ENCODE data around the gene KBTBD4. TPM values are rescaled to one million over a fixed set of nuclear protein-coding genes. Genes with fewer than 3 reads are reported as not detected.
A peak's percentile ranks its signal among the peaks of the same experiment; 100 is the strongest.

KBTBD4 gene
- total RNA-seq: 22.7 and 32.9 TPM in 2 replicates

DNA sequence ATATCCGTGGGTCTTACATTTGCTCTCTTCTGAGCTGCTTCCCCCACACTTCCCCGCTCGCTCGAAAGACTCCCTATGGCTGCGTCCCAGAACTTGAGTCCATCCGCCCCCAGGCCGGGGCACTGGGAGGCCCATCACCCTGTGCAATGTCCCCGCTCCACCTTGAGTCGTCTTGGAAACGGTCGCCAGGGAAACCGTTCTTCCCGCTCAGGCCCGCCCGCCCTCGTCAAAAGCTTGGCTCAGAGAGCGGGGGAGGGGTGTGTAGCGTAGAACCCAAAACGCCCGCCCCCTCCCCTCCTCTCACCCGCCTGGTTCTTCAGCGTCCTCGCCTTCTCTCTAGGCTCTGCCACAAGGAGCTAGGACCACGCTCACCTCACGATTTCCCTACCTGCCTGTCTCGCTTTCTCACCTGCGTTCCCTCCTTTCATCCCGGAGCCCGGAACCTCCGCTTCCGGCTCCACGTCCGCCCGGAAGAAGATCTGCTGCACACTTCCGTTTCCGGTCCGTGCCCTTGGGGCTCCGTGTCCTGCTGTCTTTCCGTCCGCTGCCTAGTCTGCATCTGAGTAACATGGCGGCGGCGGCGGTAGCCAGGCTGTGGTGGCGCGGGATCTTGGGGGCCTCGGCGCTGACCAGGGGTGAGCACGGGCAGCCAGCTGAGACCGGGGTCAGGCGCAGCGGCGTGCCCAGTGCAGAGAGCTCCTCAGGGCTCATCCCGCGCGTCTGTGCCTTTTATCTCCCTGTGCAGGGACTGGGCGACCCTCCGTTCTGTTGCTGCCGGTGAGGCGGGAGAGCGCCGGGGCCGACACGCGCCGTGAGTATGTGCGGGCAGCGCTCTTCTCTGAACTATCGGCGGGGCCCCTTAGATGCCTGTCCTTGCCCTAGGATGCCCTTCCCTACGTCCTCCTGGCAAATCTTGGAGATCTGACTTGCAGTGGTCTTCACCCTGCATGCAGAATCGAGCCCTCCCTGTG lies at the start of gene KBTBD4, which contains the start of gene NDUFS3:
Gene KBTBD4 (minus strand): TSS at position 447 of the 971 bp plus-strand sequence. CDS start 19 bp downstream, at position 428.
Gene NDUFS3 (plus strand): TSS at position 551 of the 971 bp plus-strand sequence. CDS start 18 bp downstream, at position 569.
- peak; percentile 89 to 90 for DNase-seq (ENCODE audit: low read depth in 2 of 2)

DNA sequence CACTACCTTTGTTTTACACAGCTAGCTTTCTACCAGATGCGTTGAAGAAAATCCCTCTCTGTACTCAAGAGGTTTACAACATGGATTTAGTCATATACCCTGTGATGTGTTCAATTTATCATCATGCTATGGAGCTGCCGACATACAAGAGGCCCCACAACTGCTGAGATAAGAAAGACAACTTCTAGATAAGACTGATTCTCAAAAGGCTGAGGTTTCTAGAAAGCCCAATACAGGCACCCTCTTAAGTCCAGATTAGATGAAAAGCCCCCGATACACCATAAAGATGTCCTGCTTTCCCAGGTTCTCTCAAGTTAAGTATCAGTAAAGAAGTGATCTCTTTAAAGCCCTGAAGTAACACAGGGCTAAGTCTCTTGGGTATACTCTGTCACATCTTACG lies 49.3 kb upstream of the KBTBD4 start:
- DNase-seq (ENCODE audit: low read depth in 2 of 2): no peak

DNA sequence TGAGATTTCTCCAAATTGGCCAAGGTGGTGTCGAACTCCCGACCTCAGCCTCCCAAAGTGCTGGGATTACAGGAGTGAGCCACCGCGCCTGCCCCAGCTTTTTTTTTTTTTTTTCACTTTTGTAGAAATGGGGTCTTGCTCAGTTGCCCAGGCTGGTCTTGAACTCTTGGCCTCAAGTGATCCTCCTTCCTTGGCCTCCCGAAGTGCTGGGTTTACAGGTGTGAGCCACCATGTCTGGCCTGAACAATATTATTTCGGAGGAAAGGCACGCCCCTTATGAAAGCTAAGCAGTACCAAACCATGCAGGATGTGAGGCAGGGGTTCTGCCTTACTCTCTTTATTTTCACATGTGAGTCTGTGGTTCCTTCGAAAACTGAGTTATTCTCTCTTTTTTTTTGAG lies 47.5 kb upstream of the KBTBD4 start:
- no peak for DNase-seq (ENCODE audit: low read depth in 2 of 2)

DNA sequence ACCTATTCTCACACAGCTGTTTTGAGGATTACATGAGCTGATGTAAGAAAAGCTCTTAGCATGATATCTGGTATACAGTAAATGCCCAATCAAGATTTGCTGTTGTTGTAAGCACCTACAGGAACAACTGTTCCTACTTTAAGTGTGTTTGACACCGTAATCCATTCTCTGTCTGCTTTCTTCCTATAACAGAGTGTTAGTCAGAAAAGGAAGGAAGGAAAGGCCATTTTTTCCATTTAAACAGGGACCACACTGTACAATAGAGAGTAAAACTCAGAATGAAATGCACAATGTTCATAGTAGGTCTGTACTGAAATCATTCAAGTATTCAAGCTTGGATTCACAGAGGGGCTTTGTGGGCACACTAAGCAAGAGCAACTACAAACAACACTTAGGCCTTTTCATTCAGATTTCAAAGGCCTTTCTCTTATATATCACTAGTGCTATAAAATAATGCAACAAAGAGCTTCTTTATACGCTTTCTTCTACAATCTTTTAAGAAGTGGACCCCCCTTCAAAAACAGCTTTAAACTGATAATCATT lies 42.1 kb upstream of the KBTBD4 start:
- DNase-seq (ENCODE audit: low read depth in 2 of 2): peak; percentile 31 to 61

DNA sequence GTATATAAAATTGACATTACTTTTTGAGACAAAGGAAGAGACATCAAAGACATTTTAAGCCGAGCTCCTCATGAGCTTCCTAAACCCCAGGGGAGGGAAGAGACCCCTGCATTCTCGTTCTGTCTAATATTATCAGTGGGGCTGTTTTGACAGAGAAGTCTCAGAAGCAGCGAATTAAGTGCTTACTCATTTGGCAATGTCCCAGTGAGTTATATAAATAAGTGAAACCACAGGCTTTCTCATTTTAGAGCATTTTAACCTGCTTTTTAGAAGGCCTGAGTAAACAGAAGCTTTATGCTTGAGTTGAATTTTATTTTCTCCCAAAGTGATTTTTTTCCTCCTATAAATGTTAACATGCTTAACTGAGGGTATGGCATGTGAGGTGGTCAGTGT lies 38.6 kb upstream of the KBTBD4 start:
- peak in 1 of 2 donors; percentile 40 for DNase-seq (ENCODE audit: low read depth in 2 of 2)

DNA sequence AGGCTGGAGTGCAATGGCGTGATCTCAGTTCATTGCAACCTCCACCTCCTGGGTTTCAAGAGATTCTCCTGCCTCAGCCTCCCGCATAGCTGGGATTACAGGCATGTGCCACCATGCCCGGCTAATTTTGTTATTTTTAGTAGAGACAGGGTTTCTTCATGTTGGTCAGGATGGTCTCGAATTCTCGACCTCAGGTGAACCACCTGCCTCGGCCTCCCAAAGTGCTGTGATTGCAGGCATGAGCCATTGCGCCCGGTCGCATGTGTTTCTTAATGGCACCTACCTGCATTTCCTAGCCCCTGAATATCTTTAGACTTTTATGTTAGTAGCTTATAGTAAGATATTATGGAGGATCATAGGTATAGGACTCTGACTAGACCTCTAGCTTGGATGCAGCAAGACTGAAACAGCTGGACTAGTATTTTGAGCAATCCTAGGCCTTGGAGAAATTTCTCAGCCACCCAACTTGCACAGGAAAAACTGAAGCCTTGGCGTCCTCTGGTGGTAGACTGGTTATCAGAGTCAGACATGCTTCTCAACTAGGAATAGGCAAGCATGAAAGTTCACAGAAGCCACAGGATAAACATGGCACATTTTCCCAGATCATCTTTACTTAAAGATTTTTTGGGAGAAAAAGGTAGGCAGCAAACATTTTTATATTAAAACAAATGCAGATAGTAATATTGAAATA lies 38.1 kb upstream of the KBTBD4 start:
- peak; percentile 74 to 80 for DNase-seq (ENCODE audit: low read depth in 2 of 2)

DNA sequence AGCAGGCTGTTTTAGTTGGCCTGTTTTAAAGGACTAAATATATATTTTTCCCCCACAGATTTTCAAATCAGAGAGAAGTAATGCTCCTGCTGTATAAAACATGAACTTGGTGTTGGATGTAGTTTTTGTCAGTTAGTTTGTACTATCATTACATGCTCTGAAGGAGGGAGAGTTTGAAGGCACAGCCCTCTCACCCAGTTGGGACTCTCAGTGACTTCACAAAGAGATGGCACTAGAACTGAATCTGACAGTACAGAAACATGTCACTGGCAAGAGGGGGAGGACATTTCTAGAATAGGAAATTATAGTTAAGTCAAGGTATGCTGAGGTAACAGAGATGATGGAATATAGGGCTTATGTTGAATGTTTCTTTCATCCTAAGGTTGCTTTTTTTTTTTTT lies 36.5 kb upstream of the KBTBD4 start:
- no peak for DNase-seq (ENCODE audit: low read depth in 2 of 2)

DNA sequence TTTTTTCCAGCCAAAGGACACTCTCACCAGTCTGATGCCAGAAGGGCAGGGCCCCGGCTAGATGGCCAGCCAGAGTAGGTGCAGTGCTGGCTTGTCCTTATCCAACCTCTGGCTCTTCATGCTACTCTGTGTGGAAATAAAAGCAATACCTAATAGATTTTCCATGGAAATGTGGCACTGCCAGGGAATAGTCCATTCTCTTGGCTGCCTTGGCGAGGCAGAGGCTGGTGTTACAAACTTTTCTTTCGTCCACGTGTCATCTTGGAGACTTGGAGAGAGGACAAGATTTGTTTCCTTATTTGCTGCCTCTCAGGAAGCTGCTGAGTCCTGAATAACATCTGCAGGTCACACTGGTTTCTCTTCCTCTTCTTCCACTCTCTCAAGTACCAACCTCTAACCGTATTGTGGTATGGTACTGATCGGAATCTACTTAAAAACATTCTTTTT lies 32.6 kb upstream of the KBTBD4 start:
- DNase-seq (ENCODE audit: low read depth in 2 of 2): no peak

DNA sequence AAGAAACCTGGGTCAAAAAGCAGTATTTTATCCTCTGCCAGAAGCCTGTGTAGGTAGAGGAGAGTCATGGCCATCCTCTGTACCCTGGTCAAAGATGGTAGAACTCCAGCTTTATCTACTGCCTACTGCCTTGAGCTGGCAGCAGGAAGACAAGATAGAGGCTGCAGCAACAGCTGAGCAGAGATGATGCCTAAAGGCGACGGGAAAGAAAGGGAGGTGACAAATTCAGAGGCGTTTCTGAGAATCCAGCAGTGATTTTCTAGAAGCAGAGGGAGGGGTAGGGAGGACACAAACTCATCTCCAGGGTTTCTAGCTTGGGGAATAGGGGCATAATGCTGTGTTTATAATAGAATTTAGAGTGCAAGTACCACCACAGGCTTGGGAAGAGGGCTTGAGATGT lies 30.9 kb upstream of the KBTBD4 start:
- no peak for DNase-seq (ENCODE audit: low read depth in 2 of 2)

DNA sequence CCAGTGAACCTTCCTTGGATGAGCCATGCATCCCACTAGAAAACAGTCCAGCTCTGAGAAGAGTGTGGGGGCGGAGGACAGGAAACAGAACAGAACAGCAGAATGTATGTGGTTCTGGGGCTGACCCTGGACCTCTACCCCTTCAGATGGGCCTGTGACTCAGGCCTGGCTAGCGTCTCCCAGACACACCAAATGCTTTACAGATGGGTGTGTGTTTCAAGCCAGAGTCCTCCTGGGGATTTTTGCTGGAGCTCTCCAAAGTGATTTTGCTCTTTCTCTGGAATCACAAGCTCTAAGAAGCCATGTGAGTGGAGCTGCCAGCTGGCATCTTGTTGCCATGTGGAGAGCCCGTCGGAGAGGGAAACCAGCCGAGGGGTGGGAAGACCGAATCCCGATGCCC lies 28.6 kb upstream of the KBTBD4 start:
- DNase-seq (ENCODE audit: low read depth in 2 of 2): peak in 1 of 2 donors; percentile 43

DNA sequence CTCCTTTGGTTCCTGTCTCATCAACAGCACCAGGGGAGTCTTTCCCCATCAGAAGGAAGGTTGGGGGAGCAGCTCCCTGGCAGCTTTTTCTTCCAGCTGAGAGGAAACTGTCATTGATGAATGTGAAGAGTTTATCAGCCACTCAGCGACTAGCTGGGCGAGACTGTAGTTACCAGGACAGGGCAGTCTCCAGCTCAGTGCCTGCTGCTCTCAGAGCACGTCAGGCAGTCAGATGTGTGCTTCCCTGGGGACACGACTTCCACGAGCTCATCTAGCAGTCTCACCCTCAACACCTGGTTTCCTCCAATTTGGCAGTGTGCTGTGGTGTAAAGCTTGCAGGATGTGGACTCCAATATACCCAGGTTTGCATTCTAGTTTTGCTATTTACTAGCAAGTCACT lies 28.0 kb upstream of the KBTBD4 start:
- DNase-seq (ENCODE audit: low read depth in 2 of 2): no peak

DNA sequence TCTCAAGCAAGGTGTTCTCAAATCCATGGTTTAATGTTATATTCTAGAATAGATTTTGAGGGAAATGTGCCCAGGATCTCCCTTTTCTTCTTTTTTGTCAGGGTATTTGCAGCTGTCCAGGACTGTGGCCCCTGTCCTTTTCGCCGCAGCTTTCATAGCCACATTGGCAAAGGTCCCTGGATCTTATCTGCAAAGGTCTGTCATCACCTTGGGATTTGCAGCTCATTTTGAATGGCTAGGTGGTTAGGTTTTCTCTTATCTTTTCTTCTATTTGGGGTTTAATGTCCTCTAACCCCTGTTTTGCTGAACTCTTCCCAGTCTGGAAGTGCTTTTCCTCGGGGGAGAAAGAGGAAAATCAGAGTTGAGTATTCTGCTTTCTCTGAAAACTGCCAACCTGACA lies 27.2 kb upstream of the KBTBD4 start:
- DNase-seq (ENCODE audit: low read depth in 2 of 2): no peak

DNA sequence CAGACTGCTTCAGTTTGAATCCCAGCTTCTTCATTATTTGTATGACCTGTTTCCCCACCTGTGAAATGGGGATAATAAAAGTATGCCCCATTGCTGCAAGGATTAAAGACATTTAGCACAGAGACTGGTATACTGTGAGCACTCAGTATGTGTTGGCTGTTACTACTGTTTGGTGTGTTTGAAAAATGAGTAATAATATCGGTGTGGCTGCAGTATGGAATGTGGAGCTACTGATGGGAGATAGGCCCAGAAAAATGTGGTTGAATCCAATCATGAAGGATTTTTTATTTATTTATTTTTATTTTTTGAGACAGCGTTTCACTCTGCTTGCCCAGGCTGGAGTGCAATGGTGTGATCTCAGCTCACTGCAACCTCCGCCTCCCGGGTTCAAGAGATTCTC lies 24.5 kb upstream of the KBTBD4 start:
- DNase-seq (ENCODE audit: low read depth in 2 of 2): no peak

DNA sequence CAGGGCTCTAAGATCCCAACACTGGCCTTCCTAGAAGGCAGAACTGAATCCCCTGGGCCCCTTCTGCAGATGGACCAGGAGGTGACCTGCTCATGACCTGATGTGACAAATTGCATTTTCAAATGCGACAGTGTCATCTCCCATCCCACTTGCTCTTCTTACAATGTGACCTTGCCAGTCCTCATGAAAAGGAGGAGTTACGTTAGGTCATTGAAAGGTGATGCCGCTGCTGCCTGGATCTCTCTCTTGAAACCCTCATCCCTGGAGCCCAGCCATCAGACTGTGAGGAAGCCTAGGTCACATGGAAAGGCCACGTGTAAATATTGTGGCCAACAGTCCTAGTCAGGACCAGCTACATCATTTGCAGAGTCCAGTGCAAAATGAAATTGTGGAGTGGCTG lies 21.1 kb upstream of the KBTBD4 start:
- no peak for DNase-seq (ENCODE audit: low read depth in 2 of 2)

DNA sequence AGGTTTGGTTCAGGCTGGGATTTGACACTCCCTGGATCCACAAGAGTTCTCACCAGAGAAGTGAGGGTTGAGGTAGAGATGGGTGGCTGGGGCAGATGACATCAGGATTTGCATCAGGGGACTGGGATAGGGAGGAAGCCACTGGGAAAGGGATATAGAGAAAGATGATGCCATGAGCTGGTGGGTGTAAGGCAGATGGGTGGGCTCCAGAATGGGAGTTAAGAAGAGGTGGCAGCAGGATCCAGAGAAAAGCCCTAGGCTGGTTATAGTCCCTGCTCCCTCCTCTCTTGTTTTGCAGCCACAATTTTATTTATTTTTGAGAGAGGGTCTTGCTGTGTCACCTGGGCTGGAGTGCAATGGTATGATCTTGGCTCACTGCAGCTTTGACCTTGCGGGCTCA lies 17.2 kb upstream of the KBTBD4 start:
- no peak for DNase-seq (ENCODE audit: low read depth in 2 of 2)

DNA sequence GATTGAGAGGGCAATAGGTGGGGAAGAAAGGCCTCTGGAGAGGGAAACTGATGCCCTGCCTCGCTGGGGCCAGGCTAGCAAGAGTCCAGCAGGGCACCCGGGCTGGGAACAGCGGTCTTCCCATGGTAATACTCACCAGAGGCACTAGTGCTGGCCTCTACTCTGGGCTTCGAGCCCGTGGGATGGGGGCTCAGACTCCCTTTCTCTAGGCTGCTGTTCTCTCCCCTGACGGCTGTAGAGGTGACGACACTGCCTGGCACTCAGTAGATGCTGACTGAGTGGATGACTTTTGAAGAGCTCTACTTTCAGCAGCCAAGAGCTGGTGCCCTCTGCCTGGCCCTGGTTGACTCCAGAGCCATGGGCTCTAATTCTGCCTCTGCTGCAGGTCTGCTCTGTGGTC lies 16.3 kb upstream of the KBTBD4 start:
- no peak for DNase-seq (ENCODE audit: low read depth in 2 of 2)

DNA sequence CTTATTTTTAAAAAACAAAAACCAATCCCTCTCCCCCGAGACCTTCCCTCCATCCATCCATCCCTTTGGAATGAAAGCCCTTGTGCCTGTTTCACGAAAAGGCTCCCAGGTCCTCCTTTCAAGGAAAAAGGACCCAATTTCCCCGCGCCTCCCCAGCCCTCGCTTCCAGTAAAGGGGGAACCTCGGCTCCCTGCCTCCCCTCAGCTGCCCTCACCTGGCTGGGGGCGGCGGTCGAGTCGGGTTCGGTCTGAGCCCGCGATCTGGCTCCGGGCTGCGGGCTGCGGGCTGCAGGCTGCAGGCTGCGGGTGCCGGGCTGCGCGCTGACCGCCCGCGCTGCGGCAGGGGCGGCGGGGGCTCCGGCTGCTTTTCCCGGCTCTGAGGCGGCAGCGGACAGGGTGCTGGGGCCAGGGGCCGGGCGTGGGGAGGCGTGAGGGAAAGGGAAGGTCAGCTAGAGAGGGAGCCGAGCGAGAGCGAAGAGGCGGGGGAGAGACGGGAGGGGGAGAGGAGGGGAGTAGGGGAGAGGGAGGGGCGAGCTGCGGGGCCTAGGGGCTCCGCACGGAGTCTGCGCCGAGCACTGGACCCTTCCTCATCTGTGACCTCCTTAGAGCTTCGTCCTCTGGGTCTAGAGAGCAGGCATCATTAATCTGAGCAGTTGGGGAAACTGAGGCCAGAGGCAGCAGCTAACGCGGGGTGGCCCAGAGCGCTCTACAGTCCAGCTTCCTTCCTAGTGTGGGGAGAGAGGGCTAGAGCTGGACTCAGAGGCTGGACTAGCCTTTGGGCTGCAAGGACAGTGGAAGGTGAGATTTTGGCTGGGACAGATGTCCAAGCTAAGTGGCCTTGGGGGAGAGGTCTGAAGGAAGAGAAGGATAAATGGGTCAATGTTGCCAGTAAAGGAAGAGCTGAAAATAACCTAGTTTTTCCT lies 15.4 kb upstream of the KBTBD4 start, which contains the start of gene C1QTNF4:
Gene C1QTNF4 (minus strand): TSS at position 478 of the 922 bp plus-strand sequence. CDS start 3,601 bp downstream, outside the sequence.
- no peak for DNase-seq (ENCODE audit: low read depth in 2 of 2)

DNA sequence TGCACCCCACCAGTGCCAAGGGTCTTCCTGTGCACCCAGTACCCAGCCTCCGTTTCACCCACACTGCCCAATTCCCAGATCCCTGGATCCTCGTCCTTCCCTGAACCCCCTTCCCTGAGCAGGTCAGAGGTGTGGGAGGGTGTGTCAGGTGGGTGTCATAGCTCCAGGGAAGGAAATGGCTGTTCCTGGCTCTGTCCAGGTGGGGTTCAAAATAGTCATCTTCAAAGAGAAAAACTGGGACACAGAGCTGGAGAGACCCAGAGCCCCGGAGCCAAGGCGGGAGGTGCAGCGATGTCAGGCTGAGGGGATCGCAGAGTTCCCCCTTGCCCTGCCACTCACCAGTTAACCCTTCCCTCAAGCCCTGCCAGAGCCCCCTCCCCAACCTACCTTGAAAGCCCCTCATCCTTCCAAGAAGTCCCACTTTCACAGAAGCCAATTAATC lies 14.7 kb upstream of the KBTBD4 start:
- no peak for DNase-seq (ENCODE audit: low read depth in 2 of 2)

DNA sequence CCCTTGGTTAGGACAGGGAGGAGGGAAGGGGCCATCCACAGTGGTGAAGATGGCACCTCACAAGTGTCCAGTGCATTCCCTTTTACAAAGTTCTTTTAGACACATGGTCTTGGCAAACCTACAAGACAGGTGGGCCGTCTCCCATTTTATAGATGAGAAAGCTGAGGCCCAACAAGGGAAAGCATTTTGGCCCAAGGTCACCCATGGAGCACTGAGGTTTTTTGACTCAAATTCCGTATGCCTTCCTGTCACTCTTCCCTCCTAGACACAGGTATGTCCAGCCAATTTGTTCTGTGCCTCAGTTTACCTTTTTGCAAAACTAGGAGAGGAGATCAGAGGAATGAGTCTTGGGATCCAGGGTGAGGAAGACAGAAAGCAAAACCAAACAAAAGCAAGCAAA lies 14.2 kb upstream of the KBTBD4 start:
- no peak for DNase-seq (ENCODE audit: low read depth in 2 of 2)

DNA sequence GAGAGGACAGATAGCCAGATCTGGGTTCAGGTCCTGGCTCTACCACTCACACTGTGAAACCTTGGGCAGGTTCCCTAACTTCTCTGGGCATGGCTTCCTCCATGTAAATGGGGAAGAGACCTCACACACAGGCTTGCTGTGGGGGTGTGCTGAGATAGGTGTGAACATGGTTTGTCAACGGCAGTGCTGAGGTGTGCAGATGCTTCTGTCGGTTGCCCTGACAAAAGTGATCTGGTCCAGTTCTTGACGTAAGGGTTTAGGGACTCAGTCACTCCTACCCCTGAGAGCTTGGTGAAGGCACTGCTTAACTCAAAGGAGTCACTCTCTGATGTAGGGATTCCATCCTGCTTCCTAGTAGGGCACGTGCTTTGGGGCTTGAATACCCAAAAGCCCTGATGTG lies 13.5 kb upstream of the KBTBD4 start:
- no peak for DNase-seq (ENCODE audit: low read depth in 2 of 2)

DNA sequence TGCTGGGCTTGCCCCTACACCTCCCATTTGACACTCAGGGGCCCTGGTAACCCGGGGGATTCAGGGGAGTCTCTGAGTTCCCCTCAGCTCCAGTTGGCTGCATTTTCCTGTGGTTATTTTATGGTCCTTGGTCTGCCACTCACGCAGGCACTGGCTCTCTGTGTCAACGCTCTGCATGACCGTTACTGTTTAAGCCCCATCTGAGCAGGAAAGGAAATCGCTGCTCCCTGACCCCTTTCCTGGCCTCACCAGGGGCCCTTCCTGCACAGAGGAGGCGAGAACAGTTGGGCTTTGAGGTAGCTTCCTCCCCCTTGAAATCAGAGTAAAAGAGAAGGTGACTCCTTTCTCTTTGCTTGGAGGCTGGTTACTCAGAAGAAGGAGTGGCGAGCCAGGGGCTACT lies 13.0 kb upstream of the KBTBD4 start:
- DNase-seq (ENCODE audit: low read depth in 2 of 2): peak; percentile 60 to 71

Measured in lung microvascular endothelial cell (primary cell).